ENCODE results near the gene LBHD1.
"Not testable (repeated sequence)": the region's sequence is repeated elsewhere in the genome, so short reads cannot be mapped to it uniquely, and the experiment has no call there.

Gene LBHD1

DNA sequence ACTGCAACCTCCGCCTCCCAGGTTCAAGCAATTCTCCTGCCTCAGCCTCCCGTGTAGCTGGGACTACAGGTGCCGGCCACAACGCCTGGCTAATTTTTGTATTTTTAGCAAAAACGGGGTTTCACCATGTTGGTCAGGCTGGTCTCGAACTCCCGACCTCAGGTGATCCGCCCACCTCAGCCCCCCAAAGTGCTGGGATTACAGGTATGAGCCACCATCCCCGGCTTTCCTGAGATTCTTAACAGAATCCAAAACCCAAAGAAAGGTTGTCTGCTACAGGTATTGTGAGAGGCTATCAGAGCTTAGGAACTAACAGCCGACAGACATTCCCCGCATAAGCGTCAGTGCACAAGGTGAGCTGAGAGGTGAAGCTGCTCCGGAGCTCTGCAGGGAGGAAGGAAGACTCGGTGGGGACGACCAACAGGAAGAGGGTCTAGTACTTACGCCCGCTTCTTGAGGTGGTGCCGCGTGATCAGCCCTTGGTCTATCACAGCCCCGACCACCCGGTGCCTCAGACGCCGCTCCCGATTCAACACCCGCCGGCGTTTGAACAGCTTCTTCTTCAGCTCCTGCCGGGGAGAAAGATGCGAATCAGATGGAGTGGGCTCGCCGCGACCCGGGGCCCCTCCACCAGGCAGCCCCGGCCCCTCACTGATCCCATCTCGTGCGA is 7.5 kb downstream of the LBHD1 start:
- H3K9me3 ChIP-seq (ENCODE audit: control insufficient read depth, insufficient read depth, low read length), result no peaks in the 10 kb centered on the region
- peaks cover 12% of the 10 kb centered on the region for H3K36me3 ChIP-seq (ENCODE audit: insufficient read depth, low read length)
- H3K9ac ChIP-seq (ENCODE audit: low read depth, low read length), result peak overlapping the region; percentile 99
- peaks cover 10% of the 10 kb centered on the region; the same call in 1 of the 2 replicates for H3K4me1 ChIP-seq (ENCODE audit: insufficient read depth, low read length)

DNA sequence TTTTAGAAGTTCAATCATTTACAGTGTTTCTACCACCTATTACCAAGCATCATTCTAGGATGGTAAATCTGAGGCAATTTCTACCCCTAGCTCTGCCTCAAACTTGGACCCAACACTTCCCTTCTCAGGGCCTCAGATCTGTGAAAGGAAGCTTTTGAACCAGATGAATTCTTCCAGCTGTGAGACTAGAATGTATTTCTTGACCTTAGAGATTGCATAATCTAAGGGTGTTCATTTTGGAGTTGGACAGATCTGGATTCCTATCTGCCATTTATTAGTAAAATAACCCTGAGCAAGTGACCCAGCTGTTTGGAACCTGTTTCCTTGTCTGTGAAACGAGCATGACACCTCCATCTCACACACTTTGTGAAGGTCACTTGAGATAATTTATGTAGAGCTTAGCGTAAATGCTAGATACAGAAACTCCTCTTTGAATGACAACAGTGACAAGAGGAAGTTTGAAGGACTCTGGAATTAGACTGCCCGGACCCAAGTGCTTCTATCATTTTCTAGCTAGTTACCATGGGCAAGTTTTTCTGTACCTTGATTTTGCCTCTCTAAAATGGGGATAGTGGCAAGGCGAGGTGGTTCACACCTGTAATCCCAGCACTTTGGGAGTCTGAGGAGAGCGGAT is 15.2 kb downstream of the LBHD1 start:
- Histone ChIP-seq H3K4me1 (ENCODE audit: insufficient read depth, low read length) (0 out of 2 replicates have a peak, but pooled peaks cover 2% of the 10 kb centered on the region), H3K9ac (ENCODE audit: low read depth, low read length) (no peak overlapping the region), H3K36me3 (ENCODE audit: insufficient read depth, low read length) (no peaks in the 10 kb centered on the region), H3K9me3 (ENCODE audit: control insufficient read depth, insufficient read depth, low read length) (no peaks in the 10 kb centered on the region)

DNA sequence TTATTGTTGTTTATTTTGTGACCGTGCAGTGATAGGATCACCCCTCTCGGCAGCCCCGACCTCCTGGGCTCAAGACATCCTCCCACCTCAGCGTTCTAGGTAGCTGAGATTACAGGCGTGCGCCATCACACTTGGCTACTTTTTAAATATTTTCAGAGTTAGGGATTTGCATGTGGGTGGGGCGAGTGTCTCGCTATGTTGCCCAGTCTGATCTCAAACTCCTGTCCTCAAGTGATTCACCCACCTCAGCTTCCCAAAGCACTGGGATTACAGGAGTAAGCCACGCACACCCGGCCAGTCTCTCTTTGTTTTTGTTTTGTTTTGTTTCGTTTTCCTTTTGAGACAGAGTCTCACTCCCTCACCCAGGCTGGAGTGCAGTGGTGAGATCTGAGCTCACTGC is 17.8 kb downstream of the LBHD1 start:
- Histone ChIP-seq H3K4me1 (ENCODE audit: insufficient read depth, low read length) (0 out of 2 replicates have a peak, but pooled peaks cover 5% of the 10 kb centered on the region), H3K36me3 (ENCODE audit: insufficient read depth, low read length) (no peaks in the 10 kb centered on the region), H3K9ac (ENCODE audit: low read depth, low read length) (no peak overlapping the region), H3K9me3 (ENCODE audit: control insufficient read depth, insufficient read depth, low read length) (no peaks in the 10 kb centered on the region)

DNA sequence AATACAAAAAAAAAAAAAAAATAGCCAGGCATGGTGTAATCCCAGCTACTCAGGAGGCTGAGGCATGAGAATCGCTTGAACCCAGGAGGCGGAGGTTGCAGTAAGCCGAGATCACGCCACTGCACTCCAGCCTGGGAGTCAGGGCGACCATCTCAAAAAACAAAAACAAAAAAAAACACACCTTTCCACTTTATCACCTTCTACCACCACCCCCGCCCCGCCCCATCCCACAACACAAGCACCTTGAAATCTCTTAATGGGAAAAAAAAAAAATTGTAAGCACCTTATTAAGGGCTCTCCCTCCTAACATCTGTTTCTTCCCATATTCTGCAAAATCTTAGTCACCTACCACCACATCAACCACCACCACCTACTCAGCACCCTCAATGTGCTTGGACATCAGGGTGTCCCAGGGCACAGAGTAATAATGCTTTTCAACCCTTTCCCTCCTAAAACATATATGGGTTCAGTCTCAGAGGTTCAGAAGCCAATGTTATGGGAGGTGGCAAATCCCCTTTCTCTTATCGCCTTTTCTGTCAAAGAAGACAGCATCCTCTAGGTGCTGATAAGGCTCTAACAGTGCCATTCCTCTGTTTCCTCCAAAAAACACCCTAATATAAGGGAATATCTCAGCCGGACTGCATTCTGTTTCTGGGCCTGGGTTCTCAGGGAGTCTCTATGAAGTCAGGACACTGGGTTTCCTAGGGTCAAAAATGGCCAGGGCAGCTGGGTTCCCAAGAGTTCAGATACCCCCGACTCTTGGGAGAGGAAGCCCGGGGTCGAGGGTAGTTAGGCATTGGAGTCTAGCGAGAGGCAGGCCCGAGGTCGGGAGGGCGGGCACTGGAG is 19.7 kb downstream of the LBHD1 start:
- Histone ChIP-seq H3K4me1 (ENCODE audit: insufficient read depth, low read length) (0 out of 2 replicates have a peak, but pooled peaks cover 5% of the 10 kb centered on the region), H3K9me3 (ENCODE audit: control insufficient read depth, insufficient read depth, low read length) (no peaks in the 10 kb centered on the region), H3K36me3 (ENCODE audit: insufficient read depth, low read length) (no peaks in the 10 kb centered on the region; the same call in 1 of the 2 replicates), H3K9ac (ENCODE audit: low read depth, low read length) (peak overlapping the region; percentile 83)

DNA sequence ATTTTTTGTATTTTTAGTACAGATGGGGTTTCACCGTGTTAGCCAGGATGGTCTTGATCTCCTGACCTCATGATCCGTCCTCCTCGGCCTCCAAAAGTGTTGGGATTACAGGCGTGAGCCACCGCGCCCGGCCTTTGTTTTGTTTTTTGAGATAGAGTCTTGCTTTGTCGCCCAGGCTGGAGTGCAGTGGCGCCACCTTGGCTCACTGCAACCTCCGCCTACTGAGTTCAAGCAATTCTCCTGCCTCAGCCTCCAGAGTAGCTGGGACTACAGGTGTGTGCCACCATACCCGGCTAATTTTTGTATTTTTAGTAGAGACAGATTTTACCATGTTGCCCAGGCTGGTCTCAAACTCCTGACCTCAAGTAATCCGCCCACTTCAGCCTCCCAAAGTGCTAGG is 21.8 kb downstream of the LBHD1 start:
- not testable (repeated sequence) for H3K9ac ChIP-seq (ENCODE audit: low read depth, low read length); H3K9me3 ChIP-seq (ENCODE audit: control insufficient read depth, insufficient read depth, low read length); H3K36me3 ChIP-seq (ENCODE audit: insufficient read depth, low read length)
- H3K4me1 ChIP-seq (ENCODE audit: insufficient read depth, low read length), result 0 out of 2 replicates have a peak, but pooled peaks cover 11% of the 10 kb centered on the region

DNA sequence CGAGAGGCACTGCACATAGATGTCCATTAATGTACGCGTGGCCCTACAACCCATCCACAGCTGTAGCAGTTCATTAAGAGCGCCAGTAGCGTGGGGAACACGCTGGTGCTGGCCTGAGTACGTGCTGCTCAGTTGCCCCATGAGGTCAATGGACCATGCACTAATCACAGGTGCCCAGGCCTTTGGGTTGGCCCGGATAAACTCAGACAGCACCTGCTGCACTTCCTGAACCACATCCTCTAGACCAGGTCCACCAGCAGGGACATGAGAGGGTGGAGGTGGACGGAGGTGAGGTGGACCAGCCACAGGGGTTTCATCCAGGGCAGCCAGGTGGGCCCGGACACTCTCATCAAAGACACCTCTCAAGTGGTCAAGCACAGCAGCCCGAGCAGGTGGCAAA is 22.6 kb downstream of the LBHD1 start:
- H3K36me3 ChIP-seq (ENCODE audit: insufficient read depth, low read length), result no peaks in the 10 kb centered on the region; the same call in 1 of the 2 replicates
- no peak overlapping the region for H3K9ac ChIP-seq (ENCODE audit: low read depth, low read length)
- no peaks in the 10 kb centered on the region for H3K9me3 ChIP-seq (ENCODE audit: control insufficient read depth, insufficient read depth, low read length)
- 0 out of 2 replicates have a peak, but pooled peaks cover 11% of the 10 kb centered on the region for H3K4me1 ChIP-seq (ENCODE audit: insufficient read depth, low read length)

DNA sequence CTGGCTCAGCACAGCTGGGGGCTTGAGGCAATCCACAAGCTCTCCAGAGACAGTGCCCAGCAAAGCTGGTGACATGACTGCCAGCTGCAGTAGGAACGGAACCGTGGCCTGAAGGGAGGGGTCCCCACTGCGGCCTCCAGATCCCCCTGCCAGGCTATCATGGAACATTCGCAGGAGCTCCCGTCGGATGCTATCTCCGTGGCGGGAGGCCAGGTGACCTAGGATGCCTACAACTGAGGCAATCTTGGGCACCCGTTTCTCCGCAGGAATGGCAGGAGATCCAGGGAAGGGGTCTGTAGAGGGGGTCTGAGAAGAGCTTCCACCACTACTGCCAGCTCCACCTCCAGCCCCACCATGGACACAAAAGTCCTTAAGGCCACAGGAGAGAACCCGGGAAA is 23.1 kb downstream of the LBHD1 start:
- Histone ChIP-seq H3K9me3 (ENCODE audit: control insufficient read depth, insufficient read depth, low read length) (no peaks in the 10 kb centered on the region), H3K4me1 (ENCODE audit: insufficient read depth, low read length) (0 out of 2 replicates have a peak, but pooled peaks cover 11% of the 10 kb centered on the region), H3K36me3 (ENCODE audit: insufficient read depth, low read length) (no peaks in the 10 kb centered on the region; the same call in 1 of the 2 replicates), H3K9ac (ENCODE audit: low read depth, low read length) (no peak overlapping the region)

DNA sequence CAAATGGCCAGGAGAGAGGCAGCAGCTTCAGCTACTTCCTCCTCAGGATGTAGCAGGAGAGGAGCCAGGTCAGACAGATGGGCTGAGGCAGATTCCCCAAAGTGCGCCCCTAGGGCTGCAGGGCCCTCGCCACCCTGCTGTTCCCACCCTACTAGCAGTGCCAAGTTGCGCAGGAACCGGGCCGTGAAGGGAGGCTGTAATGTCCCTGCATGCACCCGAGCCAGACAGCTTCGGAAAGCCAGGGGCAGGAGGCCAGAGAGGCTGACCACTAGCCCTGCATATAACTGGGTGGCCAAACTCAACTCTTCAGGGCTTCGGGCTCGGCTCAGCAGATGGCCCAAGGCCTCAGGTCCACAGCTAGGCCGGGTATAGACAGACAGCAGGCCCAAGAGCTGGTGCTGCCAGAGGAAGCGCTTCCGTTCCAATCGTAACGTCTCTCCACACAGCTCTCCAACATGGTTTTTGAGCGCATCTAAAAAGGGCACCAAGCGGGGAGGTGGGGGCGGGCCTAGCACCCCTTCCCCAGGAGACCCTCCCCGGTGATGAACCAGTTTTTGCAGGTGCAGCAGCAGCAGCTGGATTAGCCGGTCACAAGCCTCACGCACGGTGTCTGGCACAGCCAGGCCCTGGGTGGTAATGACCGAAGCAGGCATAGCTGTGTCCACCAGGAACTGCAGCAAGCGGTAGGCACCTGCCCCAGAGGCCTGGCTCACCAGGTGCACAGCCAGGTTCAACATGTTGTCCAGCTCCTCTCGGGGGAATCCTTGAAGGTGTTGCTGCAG is 23.7 kb downstream of the LBHD1 start:
- Histone ChIP-seq H3K4me1 (ENCODE audit: insufficient read depth, low read length) (0 out of 2 replicates have a peak, but pooled peaks cover 11% of the 10 kb centered on the region), H3K36me3 (ENCODE audit: insufficient read depth, low read length) (no peaks in the 10 kb centered on the region; the same call in 1 of the 2 replicates), H3K9ac (ENCODE audit: low read depth, low read length) (no peak overlapping the region), H3K9me3 (ENCODE audit: control insufficient read depth, insufficient read depth, low read length) (no peaks in the 10 kb centered on the region)

DNA sequence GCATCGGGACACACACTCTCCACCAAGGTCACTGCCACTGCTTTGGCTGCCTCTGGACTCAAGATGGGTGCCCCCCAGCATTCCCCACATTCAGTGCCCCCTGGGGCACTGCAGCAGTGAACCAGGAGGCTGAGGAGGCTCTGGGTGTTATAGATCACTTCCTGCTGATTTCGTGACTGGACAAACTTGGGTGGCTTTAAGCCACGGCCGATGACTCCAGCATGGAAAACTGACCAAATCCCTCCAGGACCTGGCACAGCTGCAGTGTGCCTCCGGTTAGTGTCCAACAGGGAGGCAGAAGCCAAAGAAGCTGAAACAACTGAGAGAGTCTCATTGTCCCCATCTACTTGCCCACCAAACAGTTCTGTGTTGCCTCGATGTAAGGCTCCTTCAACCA is 24.5 kb downstream of the LBHD1 start:
- Histone ChIP-seq H3K9me3 (ENCODE audit: control insufficient read depth, insufficient read depth, low read length) (no peaks in the 10 kb centered on the region), H3K36me3 (ENCODE audit: insufficient read depth, low read length) (no peaks in the 10 kb centered on the region; the same call in 1 of the 2 replicates), H3K9ac (ENCODE audit: low read depth, low read length) (no peak overlapping the region), H3K4me1 (ENCODE audit: insufficient read depth, low read length) (0 out of 2 replicates have a peak, but pooled peaks cover 11% of the 10 kb centered on the region)

DNA sequence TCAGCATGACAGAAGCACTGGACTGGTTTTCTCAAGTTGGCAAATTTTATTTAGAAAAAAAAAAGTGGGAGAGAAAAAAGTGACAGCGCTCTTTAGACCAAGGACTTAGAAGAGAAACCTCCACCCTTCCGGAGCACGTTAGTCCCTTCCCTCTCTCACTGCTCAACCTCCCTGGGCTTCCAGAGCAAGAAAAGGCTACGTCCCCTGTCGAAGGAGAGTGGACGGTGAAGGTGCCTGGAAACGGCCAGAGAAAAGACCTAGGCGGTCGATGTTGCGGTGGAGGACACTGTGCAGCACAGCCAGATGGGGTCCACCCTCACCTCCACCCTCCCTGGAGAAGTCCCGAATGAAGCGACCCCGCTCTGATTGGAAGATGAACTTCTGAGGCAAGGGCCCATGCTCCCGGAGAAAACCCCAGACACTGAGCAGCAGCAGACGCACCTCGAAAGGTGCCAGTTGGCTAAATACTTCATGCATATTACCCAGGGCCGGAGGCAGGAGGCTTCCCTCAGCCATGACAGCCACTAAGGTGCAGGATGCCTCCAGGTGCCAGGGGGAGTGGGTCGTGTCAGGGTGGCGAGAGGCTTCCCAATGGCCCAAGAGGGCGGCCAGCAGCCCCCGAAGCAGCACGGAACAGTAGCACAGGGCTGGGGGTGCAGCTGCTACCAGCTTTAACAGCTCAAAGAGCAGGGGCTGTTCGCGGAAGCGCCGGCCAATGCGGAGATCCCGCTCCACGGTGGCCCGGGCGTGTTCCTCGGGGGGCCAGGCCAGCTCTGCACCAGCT is 25.1 kb downstream of the LBHD1 start:
- no peak overlapping the region; the same call in 1 of the 2 replicates for H3K9ac ChIP-seq (ENCODE audit: low read depth, low read length)
- H3K36me3 ChIP-seq (ENCODE audit: insufficient read depth, low read length), result no peaks in the 10 kb centered on the region; the same call in 1 of the 2 replicates
- H3K4me1 ChIP-seq (ENCODE audit: insufficient read depth, low read length), result 0 out of 2 replicates have a peak, but pooled peaks cover 10% of the 10 kb centered on the region
- H3K9me3 ChIP-seq (ENCODE audit: control insufficient read depth, insufficient read depth, low read length), result no peaks in the 10 kb centered on the region

DNA sequence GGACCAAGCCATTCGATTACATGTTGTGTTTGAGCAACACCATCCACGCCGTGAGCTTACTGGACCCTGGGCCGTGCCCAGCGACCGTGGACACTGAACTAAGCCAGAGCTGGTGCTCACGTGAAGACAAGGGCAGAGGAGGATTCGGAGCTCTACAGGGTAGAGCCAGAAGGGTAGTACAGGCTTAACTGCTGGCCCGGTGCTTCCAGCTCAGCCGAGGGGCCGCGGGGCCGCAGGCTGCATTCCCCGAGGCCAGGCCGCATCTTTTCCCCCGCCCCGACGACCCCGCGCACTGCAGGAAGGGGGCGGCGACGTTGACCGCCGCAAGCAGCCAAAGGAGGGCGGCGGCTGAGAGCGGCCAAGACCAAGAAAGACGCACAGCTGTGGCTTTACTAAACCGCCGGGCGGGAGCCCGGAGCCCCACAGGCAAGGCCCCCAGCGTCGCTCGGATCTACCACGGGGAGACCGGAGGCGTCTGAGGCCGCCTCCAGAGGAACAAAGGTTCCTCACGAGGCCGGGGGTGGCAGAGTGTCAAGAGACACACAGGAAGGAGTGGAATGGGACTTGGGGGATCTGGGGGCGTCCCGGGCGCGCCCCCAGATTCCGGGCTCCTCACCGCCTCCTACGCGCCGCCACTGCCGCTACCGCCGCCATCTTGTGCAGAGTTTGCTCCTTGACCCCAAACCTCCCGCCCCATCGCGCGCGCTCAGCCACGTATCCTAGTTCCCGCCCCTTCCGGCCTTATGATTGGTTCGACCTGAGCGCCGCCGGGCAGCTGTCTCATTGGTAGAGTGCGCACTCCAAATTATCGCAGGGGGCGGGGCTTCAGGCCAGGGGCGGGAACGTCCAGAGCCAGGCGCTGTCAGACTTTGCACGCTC is 25.9 kb downstream of the LBHD1 start, which contains the start of gene GANAB:
GANAB (minus strand) TSS at position 668 of the 879 bp plus-strand sequence; CDS start at position 654, 14 bp downstream.
- H3K9me3 ChIP-seq (ENCODE audit: control insufficient read depth, insufficient read depth, low read length), result no peaks in the 10 kb centered on the region
- 0 out of 2 replicates have a peak, but pooled peaks cover 6% of the 10 kb centered on the region for H3K4me1 ChIP-seq (ENCODE audit: insufficient read depth, low read length)
- H3K9ac ChIP-seq (ENCODE audit: low read depth, low read length), result peak within 1 kb of the TSS; percentile 100
- H3K36me3 ChIP-seq (ENCODE audit: insufficient read depth, low read length), result no peaks in the 10 kb centered on the region; the same call in 1 of the 2 replicates

DNA sequence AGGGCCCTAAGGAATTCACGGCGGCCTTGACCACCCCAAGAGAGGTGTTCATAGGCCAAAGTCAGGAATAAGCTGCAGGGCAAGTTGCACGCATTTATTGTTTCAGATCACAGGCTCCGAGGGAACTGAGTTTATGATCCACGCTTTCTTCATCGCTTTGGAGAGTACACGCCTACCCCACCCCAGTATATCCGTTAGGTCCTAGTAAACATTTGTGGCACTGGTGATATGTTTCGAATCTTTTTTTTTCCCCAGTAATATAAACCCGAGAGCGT is 26.5 kb downstream of the LBHD1 start:
- H3K9ac ChIP-seq (ENCODE audit: low read depth, low read length), result peak overlapping the region; percentile 100
- H3K9me3 ChIP-seq (ENCODE audit: control insufficient read depth, insufficient read depth, low read length), result no peaks in the 10 kb centered on the region
- 0 out of 2 replicates have a peak, but pooled peaks cover 6% of the 10 kb centered on the region for H3K4me1 ChIP-seq (ENCODE audit: insufficient read depth, low read length)
- H3K36me3 ChIP-seq (ENCODE audit: insufficient read depth, low read length), result no peaks in the 10 kb centered on the region; the same call in 1 of the 2 replicates
